C1 segment of cervical spinal cord (tissue), 14 donors: ENCODE measurements around the gene PRDX1.

Experiments
- DNase-seq, 14 donors: peaks; one replicate each; lab custom pipeline; 2025; lab: John Stamatoyannopoulos, UW

The PRDX1 gene

DNA sequence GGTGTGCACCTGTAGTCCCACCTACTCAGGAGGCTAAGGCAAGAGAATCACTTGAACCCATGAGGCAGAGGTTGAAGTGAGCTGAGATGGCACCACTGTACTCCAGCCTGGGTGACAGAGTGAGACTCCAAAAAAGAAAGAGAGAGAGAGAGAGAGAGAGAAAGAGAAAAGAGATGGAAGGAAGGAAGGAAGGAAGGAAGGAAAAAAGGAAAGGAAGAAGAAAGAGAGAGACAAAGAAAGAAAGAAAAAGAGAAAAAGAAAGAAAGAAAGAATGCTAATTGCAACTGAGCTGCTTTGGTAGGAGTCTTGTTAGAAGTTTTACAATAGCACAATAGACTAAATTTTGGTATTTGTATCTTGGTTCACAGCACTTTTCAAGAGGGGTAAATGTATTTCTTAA is 56.4 kb downstream of the PRDX1 start:
- DNase-seq = no peak
